ENCODE measurements around the gene GPI. TPM values are rescaled to one million over a fixed set of nuclear protein-coding genes. Genes with fewer than 3 reads are reported as not detected.

The GPI gene
- total and polyA plus RNA-seq, 7 donors = 73.9 to 209 (median 144) TPM

- no peak for TF ChIP-seq CTCF (IDR thresholded peaks at IDR 0.05)
- Histone ChIP-seq H3K4me3 (no peak overlapping the region), H3K4me1 (peaks cover 0 to 40% (median 35%) of the 10 kb centered on the region in 4 donors), H3K27me3 (no peaks in the 10 kb centered on the region), H3K27ac (no peak overlapping the region), H3K9me3 (no peaks in the 10 kb centered on the region), H3K36me3 (peaks cover 6 to 14% (median 9%) of the 10 kb centered on the region in 4 donors)
- no peak for DNase-seq
- WGBS, 2 donors = 84 to 88% methylated on average over 4 of the region's 4 CpGs
- intact Hi-C loops (cut with DNase I) = no loop called here
These were observed 1.9 kb upstream of the GPI start for GRCh38 chr19:34363094-34363493.

- intact Hi-C loops (cut with DNase I) = no loop called here
- no peak overlapping the region for H3K4me3 ChIP-seq
- H3K4me1 ChIP-seq = peaks cover 0 to 35% (median 32%) of the 10 kb centered on the region in 4 donors
- H3K9me3 ChIP-seq = no peaks in the 10 kb centered on the region
- TF ChIP-seq POLR2A (IDR thresholded peaks at IDR 0.05) = no peak
- no peak for TF ChIP-seq CTCF (IDR thresholded peaks at IDR 0.05)
- TF ChIP-seq POLR2AphosphoS5 (IDR thresholded peaks at IDR 0.05) = no peak
- no peak for TF ChIP-seq EP300 (IDR thresholded peaks at IDR 0.05)
- 96 to 97% methylated on average over 5 of the region's 5 CpGs for WGBS, 2 donors
- no peak for DNase-seq
- H3K36me3 ChIP-seq = peaks cover 12 to 22% (median 18%) of the 10 kb centered on the region in 4 donors
- H3K27me3 ChIP-seq = no peaks in the 10 kb centered on the region
- H3K27ac ChIP-seq = no peak overlapping the region
These were observed 1.1 kb upstream of the GPI start for GRCh38 chr19:34363930-34364329.

- intact Hi-C loops (cut with DNase I) = no loop called here
These were observed 550 bp upstream of the GPI start for GRCh38 chr19:34364462-34364829.

GRCh38 chr19:34365463-34366401, 736 bp downstream of the GPI start:
- Histone ChIP-seq H3K9me3 (no peaks in the 10 kb centered on the region), H3K36me3 (peaks cover 27 to 40% (median 33%) of the 10 kb centered on the region in 4 donors), H3K4me1 (peaks cover 0 to 33% (median 27%) of the 10 kb centered on the region in 4 donors), H3K27me3 (no peaks in the 10 kb centered on the region), H3K4me3 (peak overlapping the region; percentile 71 to 99 (median 92)), H3K27ac (peak overlapping the region; percentile 84 to 88 (median 88))
- WGBS, 2 donors = 5 to 9% methylated on average over 45 of the region's 45 CpGs
- intact Hi-C loops (cut with DNase I) = no loop called here
- DNase-seq = peak; percentile 73
- TF ChIP-seq POLR2AphosphoS5 (IDR thresholded peaks at IDR 0.05) (no peak), EP300 (IDR thresholded peaks at IDR 0.05) (no peak), POLR2A (IDR thresholded peaks at IDR 0.05) (no peak), CTCF (IDR thresholded peaks at IDR 0.05) (no peak)

More at GRCh38 chr19:34364462-34364829, 550 bp upstream of the GPI start:
- TF ChIP-seq POLR2AphosphoS5 (IDR thresholded peaks at IDR 0.05) (no peak), POLR2A (IDR thresholded peaks at IDR 0.05) (no peak), CTCF (IDR thresholded peaks at IDR 0.05) (no peak), EP300 (IDR thresholded peaks at IDR 0.05) (no peak)
- WGBS, 2 donors = 34 to 71% methylated on average over 11 of the region's 11 CpGs
- no peak for DNase-seq
- H3K27ac ChIP-seq = peak overlapping the region; percentile 84 to 88 (median 88)
- H3K9me3 ChIP-seq = no peaks in the 10 kb centered on the region
- H3K27me3 ChIP-seq = no peaks in the 10 kb centered on the region
- H3K4me3 ChIP-seq = peak overlapping the region; percentile 71 to 99 (median 92)
- H3K4me1 ChIP-seq = peaks cover 0 to 33% (median 29%) of the 10 kb centered on the region in 4 donors
- peaks cover 17 to 27% (median 23%) of the 10 kb centered on the region in 4 donors for H3K36me3 ChIP-seq

Data from sigmoid colon (tissue), 7 donors.